DMS53 treated with DMSO at 0.1 percent for 48 hours (cell line): Measurements from ENCODE around the gene ST8SIA6.
"Not testable (repeated sequence)": the region's sequence is repeated elsewhere in the genome, so short reads cannot be mapped to it uniquely, and the experiment has no call there.

Source experiments
- DNase-seq: peaks from one replicate; lab custom pipeline; 2025; ENCODE audit not compliant: unreplicated experiment; lab: John Stamatoyannopoulos, UW

The ST8SIA6 gene

DNA sequence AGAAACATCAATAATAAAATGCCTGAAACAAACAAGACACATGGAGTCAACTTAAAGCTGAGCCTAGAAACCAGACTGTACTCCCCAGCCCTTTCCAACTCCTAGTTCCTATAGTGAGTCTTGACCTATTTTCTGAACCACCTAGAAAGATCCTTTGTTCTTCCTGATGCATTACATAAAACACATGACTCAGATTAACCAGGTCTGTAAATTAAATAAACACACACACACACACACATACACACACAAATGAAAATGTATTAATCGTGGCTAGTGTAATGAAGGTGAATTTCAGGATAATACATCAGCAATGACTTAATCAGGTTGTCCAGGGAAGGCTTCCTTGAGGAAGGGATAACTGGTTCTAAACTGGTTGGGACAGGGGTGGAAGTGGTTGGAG lies 104.7 kb downstream of the ST8SIA6 start:
- DNase-seq, result no peak

DNA sequence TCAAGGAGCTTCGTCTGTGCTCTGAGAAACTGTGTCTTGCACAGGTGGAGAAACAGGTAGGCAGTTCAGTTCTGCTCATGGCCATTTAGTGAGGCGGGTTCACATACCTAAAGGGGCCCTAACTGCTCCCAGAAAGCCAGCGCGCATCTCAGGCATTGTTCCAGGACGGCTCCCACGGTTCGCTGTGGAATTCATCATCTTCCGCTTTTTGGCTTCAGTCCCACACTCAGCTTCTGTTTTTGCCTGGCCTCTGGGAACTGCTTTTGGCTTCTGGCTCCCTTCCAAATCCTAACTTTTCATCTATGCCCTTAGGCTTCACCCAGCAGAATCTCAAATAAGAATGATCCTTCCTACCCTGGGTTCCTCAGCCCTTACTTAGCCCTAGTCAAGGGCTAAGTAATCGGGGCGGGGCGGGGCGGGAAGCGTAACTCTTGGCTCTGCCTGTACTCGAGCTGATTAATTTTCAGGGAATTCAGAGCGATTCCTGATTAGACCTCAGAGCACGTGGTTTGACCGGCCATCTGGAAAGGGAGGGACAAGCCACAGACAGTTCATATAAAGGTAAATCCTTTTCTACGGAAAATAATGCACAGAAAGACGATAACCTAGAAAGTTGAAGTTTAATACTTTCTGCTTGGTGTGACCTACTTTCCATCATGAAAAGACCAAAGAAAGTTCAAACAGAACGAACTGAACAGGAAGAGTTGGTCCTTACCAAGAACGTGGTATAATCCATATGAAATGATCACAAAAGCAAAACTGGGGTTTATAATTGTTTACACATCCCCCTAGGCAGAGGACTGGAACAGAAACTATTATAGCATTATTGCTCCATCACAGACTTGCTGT lies 105.7 kb downstream of the ST8SIA6 start:
- no peak for DNase-seq

DNA sequence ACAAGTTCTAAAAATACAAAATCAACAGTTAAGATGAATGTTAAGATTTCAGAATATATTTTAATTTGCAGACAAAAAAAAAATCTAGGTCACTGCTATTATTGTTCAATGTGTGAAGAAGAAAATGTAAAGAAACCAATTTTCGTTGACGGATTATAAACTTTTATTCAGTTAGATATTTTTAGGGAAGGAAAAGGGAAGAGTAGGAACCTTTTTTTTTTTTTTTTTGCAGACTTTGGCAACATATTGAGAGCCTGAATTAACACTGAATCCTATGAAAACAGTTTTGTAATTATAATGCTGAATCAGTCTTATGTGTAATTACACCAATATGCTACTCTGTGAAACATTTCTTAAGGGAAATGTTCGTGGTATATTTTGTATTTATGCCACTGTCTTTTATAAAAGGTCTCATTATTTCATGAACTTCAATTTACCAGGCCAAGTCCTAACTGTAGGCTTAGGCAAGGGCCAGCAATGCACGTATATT lies 106.3 kb downstream of the ST8SIA6 start:
- DNase-seq, result no peak

DNA sequence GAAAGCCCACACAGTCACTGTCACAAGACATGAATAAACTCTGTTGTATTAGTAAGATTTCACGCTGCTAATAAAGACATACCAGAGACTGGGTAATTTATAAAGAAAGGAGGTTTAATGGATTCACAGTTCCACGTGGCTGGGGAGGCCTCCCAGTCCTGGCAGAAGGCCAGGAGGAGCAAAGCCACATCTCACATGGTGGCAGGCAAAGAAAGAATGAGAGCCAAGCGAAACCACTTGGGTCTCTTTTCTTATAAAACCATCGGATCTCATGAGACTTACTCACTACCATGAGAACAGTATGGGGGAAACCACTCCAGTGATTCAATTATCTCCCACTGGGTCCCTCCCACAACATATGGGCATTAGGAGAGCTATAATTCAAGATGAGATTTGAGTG lies 110.2 kb downstream of the ST8SIA6 start:
- DNase-seq, result no peak

DNA sequence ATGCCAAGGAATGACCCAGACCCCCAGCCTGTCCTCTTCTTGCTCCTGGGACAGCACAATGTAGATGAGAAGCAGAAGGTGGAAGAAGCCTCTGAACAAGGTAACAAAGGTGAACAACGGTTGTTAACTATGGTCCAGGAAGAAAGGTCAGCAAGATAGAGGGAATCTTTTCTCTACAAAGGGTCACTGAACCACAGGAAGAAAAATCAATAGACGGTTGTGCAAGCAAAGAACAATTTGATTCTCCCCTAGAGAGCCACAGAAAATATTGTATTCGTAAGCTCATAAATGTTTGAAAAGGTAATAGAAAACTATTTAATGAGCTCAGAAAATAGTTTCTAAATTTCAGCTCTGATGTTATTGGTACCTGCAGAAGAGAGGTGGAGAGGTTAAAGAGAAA lies 111.3 kb downstream of the ST8SIA6 start:
- no peak for DNase-seq

DNA sequence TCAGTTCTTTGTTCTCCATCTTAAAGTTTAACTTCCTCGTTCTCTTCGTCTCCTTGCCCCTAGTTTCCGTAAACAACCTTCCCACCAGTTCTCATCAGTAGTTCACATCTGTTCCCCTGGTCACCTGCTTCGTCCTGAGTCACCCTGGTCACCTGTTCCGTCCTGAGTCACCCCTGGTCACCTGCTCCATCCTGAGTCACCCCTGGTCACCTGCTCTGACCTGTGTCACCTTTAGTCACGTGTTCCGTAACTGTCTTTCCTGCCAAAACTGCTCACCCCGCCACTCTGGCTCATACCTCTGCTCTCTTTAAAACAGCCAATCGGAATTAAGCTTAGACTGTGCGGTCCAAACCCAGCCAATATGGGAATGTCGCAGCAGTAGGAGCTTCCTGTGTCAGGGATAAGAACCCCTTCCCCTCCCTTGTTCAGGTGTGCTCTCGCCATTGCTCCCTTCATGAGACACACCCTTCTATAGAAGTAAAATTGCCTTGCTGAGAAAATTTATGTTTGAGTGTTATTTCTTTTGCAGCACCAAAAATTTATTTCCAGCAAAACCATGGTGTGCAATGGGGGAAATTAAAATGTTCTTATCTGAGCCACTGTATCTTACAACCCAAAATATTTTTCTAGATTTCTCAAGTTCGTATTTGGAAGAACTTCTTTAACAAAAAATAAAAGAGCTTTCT lies 114.1 kb downstream of the ST8SIA6 start:
- no peak for DNase-seq

DNA sequence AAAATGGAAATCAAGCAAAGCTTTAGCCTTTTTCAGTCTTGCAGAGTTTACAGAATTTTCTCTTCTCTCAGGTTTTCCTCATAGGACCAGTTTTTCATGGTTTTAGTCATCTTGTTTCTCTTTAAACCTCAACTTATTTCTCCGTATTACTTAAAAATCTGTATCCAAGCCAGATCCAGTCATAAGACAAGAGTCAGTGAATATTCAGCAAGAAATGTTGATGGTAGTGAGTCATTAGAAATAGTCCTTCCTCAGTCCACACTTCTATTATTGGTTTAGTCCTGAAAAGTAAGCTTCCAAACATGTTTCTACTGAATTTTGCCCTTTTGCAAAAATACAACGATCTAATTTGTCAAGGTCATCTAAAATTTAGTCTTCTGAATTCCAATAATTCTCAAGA lies 119.3 kb downstream of the ST8SIA6 start:
- no peak for DNase-seq

DNA sequence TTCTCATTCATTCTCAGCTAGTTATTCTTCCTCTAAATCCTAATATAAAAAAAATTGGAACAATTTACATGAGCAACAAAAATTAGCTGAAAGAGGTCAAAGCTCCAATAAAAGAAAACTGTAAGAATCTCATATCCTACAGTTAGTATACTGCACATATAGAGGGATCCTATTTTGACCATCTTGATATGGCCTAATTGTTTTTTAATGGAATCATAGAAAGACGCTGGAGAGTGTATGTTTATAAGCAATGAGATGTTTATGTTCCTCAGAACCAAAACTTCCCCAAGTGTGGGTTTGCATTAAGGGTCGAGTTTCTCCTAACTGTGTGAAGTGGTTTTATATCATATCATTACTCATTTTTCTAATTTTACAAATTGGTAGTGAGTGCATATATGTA lies 123.9 kb downstream of the ST8SIA6 start:
- no peak for DNase-seq

DNA sequence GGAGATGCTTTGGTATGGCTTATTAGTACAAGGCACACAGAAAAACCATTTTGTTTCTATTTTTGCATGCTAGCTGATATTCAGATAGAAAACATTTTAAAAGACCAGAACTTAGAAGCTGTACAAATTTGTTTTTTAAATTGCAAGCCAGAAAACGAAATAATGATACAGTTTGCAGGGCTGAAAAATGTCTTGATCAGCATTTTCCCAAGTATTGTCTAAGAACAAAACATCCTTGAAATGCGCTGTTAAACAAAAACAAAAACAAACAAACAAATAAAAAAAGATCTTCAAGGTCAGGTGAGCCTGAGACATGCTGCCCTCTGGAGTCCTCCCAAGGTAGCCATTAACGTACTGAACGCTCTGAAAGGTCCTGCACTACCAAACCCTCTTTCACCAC lies 128.0 kb downstream of the ST8SIA6 start:
- no peak for DNase-seq

DNA sequence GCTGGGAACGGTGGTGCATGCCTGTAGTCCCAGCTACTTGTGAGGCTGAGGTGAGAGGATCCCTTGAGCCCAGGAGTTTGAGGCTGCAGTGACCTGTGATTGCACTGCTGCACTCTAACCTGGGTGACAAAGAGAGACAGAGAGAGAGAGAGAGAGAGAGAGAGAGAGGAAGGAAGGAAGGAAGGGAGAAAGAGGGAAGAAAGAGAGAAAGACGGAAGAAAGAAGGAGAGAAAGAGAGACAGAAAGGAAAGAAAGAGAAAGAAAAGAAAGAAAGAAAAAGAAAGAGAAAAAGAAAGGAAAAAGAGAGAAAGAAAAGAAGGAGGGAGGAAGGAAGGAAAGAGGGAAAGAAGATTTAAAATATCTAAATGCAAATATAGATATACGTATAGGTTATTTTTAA lies 132.4 kb downstream of the ST8SIA6 start:
- not testable (repeated sequence) for DNase-seq

DNA sequence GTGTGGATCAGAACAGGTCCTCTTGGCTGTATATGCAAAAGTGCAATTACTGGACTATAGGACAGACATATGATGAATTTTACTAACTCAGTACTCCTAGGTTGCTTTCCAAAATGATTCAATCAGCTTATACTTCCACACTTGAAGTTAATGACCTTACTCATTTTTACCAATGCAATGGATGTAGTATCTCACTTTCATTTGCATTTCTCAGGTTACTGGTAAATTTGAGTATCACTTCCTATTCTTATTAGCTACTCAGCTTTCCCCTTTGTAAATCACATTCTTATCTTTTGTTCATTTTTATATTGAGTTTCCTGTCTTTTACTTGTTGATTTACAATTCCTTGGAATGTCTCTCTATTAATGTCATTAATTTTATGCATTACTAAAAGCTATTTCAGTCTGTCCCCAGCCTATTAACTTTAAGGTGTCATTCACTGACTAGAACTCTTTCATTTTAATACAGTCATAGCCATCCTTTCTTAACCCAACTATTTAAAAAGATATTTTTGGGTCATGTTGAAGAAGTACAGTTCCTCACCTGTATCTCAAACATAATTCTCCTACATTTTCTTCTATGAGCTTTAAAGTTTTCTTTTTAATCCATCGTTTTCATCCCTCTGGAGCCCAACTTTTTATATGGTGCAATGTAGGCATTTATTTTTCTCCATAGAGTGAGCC lies 137.8 kb downstream of the ST8SIA6 start:
- no peak for DNase-seq

DNA sequence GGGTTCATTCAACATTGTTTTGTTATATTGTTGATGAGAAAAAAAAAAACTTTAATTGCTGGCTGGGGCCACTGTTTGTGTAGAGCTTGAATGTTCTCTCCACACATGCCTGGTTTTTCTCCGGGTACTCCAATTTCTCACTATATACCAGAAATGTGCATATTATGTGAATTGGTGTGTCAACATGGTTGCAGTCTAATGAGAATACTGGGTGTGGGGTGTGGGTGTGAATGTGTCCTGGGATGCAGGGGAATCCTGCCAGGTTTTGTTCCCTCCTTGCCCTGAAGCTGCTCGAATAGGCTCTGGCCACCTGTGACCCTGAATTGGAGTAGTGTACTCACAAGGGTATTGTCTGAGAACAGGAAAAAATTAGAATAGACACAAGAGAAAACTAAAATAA lies 145.0 kb downstream of the ST8SIA6 start:
- DNase-seq, result no peak

DNA sequence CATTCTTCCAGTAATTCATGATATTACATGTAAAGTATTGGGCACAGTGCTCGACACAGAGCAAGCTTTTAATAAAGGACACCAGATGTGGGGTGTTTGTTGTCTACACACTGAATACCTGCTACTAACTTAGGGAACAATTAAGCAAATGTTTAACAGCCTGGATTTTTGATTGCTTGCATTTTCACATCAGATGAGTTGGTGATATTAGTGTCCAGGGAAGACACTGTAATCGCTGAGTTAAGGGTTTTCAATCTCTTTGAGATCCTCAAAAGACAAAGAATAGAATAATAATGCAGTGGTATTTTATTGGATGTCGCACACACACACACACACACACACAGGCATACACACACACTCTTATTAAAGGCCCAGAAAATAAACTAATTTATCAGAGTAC lies 147.3 kb downstream of the ST8SIA6 start:
- no peak for DNase-seq

DNA sequence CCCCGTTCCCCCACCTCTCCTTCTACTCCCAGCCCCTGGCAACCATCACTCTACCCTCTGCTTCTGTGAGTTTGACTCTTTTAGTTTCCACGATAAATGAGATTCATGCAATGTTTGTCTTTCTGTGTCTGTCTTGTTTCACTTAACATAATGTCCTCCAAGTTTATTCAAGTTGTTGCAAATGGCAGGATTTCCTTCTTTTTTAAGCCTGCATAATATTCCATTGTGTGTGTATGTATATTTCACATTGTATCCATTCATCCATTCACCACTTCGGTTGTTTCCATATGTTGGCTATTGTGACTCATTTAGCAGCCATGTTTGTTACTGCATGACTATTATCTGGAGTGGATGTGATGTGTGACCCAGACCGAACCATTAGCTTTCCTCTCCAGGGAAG lies 162.0 kb downstream of the ST8SIA6 start:
- DNase-seq, result no peak

DNA sequence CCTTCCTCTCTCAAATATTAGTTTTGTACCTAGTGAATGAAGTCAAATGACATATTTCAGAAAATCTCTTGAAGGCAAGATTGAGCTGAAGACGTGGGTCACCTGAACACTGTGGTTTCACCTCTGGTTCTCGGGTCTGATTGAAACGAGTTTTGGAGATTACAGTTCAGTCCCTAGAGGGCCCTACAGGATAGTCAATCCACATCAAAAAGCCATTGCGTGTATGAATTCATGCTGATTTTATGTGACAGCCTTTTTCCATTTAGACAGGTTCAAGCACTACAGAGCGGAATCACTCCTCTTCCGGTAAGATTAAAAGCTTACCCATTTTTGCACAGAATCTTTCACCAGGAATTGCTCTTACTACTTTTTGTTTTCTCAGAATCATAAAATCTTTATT lies 164.2 kb downstream of the ST8SIA6 start:
- peak; percentile 64 for DNase-seq

DNA sequence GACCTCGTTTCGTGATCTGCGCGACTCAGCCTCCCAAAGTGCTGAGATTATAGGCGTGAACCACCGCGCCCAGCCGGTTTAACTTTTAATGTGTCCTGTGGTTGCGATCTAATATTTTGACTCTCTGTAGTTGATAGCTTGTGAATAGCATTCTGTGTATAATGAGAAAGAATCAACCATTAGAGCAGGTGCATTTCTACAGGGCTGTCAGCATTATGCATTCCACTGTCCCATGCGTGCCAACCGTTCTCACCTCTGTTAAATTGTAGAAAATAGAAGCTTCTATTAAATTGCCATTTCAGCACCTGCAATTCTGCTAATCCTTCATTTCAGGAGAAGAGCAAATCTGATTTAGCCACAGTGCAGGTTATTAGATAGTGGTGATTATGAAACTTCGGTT lies 164.6 kb downstream of the ST8SIA6 start:
- DNase-seq, result no peak

DNA sequence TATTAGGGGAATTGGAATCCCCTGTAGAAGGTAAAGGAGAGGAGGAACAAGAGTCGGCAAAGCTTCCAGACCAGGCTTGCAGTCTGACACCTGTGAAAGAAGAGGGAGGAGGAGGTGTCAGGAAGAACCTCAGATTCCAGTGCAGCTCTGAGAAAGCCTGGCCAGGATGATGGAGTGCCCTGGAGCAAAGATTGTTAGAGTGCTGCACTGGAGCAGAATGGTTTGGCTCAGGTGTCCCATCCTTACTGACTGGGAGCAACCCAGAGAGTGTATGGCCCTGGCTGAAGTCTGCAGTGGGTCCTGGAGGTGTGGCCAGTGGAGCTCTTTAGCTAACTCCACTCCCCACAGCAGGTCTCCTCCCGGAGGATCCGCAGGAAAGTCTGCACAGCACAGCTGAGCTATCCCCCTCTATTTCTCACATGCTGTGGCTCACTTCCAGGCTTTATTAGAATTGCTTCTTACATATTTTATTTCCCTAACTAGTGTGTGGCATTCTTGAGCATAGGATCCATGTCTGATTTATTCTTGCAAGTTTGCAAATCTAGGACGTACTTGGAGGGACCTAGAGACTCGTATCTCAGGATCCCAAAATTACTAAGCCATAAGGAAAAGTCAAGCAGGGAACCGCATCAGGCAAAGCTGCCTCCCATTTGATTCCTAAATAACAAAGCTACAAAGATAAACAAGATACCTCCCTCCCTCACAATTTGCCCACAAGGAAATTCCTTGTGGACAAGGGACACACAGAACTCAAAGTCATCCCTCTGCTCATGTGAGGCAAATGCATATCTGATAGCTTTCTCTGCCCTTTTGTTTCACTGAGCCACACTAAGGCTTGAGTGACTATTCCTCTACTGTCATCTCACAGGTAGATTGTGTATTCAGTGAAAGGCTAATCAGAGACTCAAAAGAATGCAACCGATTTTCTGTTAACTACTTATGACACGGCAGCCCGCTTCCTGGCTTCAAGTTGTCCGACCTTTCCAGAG lies 167.5 kb downstream of the ST8SIA6 start:
- no peak for DNase-seq

DNA sequence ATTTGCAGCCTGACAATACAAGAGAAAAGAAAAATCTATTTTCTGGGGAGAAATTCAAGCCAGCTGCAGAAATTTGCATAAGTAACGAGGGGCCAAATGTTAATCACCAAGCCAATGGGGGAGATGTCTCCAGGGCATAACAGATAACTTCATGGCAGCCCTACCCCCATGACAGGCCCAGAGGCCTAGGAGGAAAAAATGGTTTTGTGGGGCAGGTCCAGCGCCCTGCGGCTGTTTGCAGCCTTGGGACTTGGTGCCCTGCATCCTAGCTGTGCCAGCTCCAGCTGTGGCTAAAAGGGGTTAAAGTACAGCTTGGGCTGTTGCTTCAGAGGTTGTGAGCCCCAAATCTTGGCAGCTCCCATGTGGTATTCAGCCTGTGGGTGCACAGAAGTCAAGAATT lies 172.1 kb downstream of the ST8SIA6 start:
- no peak for DNase-seq

DNA sequence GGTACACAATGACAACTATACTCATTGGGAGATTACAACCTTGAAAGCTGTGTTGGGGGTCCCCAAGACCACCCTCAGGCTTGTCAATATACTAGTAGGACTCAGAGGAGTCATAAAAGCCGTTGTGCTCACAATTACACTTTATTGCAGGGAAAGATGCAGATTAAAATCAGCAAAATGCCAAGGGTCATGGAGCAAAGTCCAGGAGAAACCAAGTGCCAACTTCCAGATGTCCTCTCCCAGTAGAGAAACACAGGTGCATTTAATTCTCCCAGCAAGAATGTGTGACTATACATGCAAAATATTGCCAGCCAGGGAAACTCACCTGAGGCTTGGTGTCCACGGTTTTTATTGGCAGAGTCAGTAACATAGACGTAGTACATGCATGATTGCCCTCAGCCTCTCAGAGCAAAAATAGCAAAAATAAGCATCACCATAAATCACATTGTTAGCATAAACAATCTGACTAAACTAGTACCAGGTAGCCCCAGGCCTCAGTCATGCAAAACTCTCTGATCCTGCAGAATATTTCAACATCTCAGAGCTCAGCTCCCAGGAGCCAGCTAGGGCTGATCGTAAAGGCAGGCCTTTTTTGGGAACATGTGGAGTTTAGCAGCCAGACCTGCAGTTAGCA lies 175.7 kb downstream of the ST8SIA6 start:
- no peak for DNase-seq

DNA sequence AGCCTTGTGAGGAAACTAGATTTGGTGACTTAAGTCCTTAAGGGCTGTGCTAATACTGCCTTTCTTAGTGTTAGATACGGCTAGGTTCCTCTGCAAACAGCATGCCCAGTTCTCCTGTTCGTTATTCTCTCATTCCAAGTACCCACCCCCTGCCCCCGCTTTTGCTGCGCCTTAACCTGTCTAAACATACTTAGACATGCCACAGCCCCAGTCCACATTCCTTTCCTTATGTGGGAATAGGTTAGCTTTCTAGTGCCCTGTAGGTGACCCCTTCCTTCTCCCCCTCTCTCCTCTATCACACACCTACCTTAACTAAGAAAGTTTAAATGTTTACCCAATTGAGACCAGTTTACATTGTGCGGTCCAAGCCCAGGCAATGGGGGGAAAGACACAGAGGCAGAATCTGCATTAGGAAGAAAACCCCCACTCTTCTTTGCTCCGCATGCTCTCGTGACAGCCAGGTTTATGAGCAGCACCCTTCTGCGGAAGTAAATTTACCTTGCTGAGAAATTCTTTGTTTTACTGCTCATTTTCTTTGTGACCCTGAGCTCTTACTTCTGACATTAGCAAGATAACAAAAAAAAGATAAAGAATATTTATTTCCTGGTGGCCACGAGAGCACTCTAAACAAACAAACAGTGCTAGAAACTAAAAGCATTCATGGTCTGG lies 177.5 kb downstream of the ST8SIA6 start:
- DNase-seq, result no peak
